Liver (tissue), 9 donors: Measurements from ENCODE around the gene PGGHG. TPM values are rescaled to one million over a fixed set of nuclear protein-coding genes. Genes with fewer than 3 reads are reported as not detected.

Experiments used
- DNase-seq: peaks from one replicate; pipeline ENCODE4 v3.0.0-alpha.2; 2017; ENCODE audit warnings: low spot score
- H3K27ac ChIP-seq, 2 donors: one replicate each; pipeline ENCODE4 v1.7.0; 2013; ENCODE audit warnings: inconsistent platforms in 2 of 2, low read length in 2 of 2, control low read depth in 1 of 2, low read depth in 1 of 2, mild to moderate bottlenecking in 1 of 2
- H3K27me3 ChIP-seq, 4 donors: one replicate each; pipeline versions ENCODE4 v1.6.1 to v1.7.0; 2013; ENCODE audit warnings: low read length in 3 of 4, inconsistent platforms in 1 of 4, mild to moderate bottlenecking in 1 of 4, moderate library complexity in 1 of 4; ENCODE audit not compliant: control insufficient read depth in 4 of 4, insufficient read depth in 4 of 4
- H3K36me3 ChIP-seq, 4 donors: one replicate each; pipeline versions ENCODE4 v1.6.1 to v1.7.0; 2013; ENCODE audit warnings: low read length in 3 of 4, mild to moderate bottlenecking in 3 of 4, low read depth in 1 of 4, moderate library complexity in 1 of 4; ENCODE audit not compliant: control insufficient read depth in 4 of 4, insufficient read depth in 3 of 4
- H3K4me1 ChIP-seq, 4 donors: one replicate each; pipeline versions ENCODE4 v1.6.1 to v1.7.0; 2013; ENCODE audit warnings: low read length in 3 of 4, mild to moderate bottlenecking in 3 of 4, moderate library complexity in 1 of 4; ENCODE audit not compliant: control insufficient read depth in 4 of 4, insufficient read depth in 4 of 4
- H3K4me3 ChIP-seq, 3 donors: one replicate each; pipeline versions ENCODE4 v1.6.1 to v1.7.0; 2013; ENCODE audit warnings: low read length in 3 of 3, control low read depth in 1 of 3, low read depth in 1 of 3, mild to moderate bottlenecking in 1 of 3
- H3K9ac ChIP-seq, 2 donors: one replicate each; pipeline ENCODE4 v1.7.0; 2013; ENCODE audit warnings: low read length in 2 of 2, mild to moderate bottlenecking in 2 of 2, moderate library complexity in 2 of 2, control low read depth in 1 of 2, low read depth in 1 of 2
- H3K9me3 ChIP-seq, 4 donors: one replicate each; pipeline versions ENCODE4 v1.6.1 to v1.7.0; 2013; ENCODE audit warnings: low read length in 3 of 4; ENCODE audit not compliant: control insufficient read depth in 4 of 4
- EGR1 ChIP-seq, 2 donors: IDR thresholded peaks; 2 replicates each; pipeline ENCODE4 v1.6.1; 2016 to 2018; ENCODE audit warnings: antibody characterized with exemption in 2 of 2, low read depth in 2 of 2
- FOXA1 ChIP-seq: IDR thresholded peaks from 2 replicates; pipeline ENCODE4 v1.6.1; 2016; ENCODE audit warnings: antibody characterized with exemption
- GABPA ChIP-seq, 2 donors: IDR thresholded peaks in 1 of 2; conservative IDR thresholded peaks in 1 of 2; 2 replicates each; pipeline ENCODE4 v1.6.1; 2016; ENCODE audit warnings: antibody characterized with exemption in 2 of 2, mild to moderate bottlenecking in 1 of 2, moderate library complexity in 1 of 2
- HNF4A ChIP-seq, 2 donors: conservative IDR thresholded peaks; 2 replicates each; pipeline ENCODE4 v1.6.1; 2016; ENCODE audit warnings: antibody characterized with exemption in 2 of 2, mild to moderate bottlenecking in 2 of 2
- HNF4G ChIP-seq: IDR thresholded peaks from 2 replicates; pipeline ENCODE4 v1.6.1; 2016; ENCODE audit warnings: antibody characterized with exemption
- JUND ChIP-seq, 2 donors: IDR thresholded peaks; 2 replicates each; pipeline ENCODE4 v1.6.1; 2016; ENCODE audit warnings: antibody characterized with exemption in 2 of 2
- NR2F2 ChIP-seq: IDR thresholded peaks from 2 replicates; pipeline ENCODE4 v1.6.1; 2016; ENCODE audit warnings: antibody characterized with exemption
- RAD21 ChIP-seq, 2 donors: IDR thresholded peaks; 2 replicates each; pipeline ENCODE4 v1.6.1; 2016; ENCODE audit warnings: antibody characterized with exemption in 2 of 2, mild to moderate bottlenecking in 2 of 2
- RXRA ChIP-seq, 2 donors: IDR thresholded peaks; 2 replicates each; pipeline ENCODE4 v1.6.1; 2017 to 2018; ENCODE audit warnings: antibody characterized with exemption in 2 of 2, mild to moderate bottlenecking in 1 of 2
- SP1 ChIP-seq: IDR thresholded peaks from 2 replicates; pipeline ENCODE4 v1.6.1; 2018; ENCODE audit warnings: antibody characterized with exemption, mild to moderate bottlenecking
- TAF1 ChIP-seq: conservative IDR thresholded peaks from 2 replicates; pipeline ENCODE4 v1.6.1; 2016; ENCODE audit warnings: antibody characterized with exemption, mild to moderate bottlenecking
- YY1 ChIP-seq: IDR thresholded peaks from 2 replicates; pipeline ENCODE4 v1.6.1; 2016; ENCODE audit warnings: antibody characterized with exemption, mild to moderate bottlenecking
- WGBS: extraction: QIAGEN DNeasy Blood & Tissue Kit; methylation state at CpG from one replicate; pipeline ENCODE4 v1.1.7; 2013; 5-methylcytosine and 5-hydroxymethylcytosine counted together
- polyA plus RNA-seq, 2 donors: library from polyadenylated mRNA; stranded (reverse) in 1 of 2; unstranded in 1 of 2; fragments of 200-250 nt in 1 of 2; fragments of >200 nt in 1 of 2; fragmentation: Nextera tagmentation in 1 of 2; extraction: Ambion mirVana in 1 of 2; gene quantifications; one replicate each; pipeline versions ENCODE4 v1.2.1 to v1.2.3, GENCODE V29; 2013 to 2015
- total RNA-seq, 2 donors: library from RNA; depleted of rRNA; stranded (reverse); fragments of >200 nt; gene quantifications; one replicate each; pipeline ENCODE4 v1.2.3, GENCODE V29; 2014
- TF ChIP-seq, protein P1 (sequence below): IDR thresholded peaks from 2 replicates; pipeline ENCODE4 v1.6.1; 2016; ENCODE audit warnings: antibody characterized with exemption, mild to moderate bottlenecking
- TF ChIP-seq, protein P2 (sequence below): IDR thresholded peaks from 2 replicates; pipeline ENCODE4 v1.6.1; 2016; ENCODE audit warnings: antibody characterized with exemption
- TF ChIP-seq, protein P3 (sequence below): IDR thresholded peaks from 2 replicates; pipeline ENCODE4 v1.6.1; 2016; ENCODE audit warnings: antibody characterized with exemption
- TF ChIP-seq, protein P4 (sequence below): IDR thresholded peaks from 2 replicates; pipeline ENCODE4 v1.6.1; 2016; ENCODE audit warnings: antibody characterized with exemption
- TF ChIP-seq, protein P5 (sequence below): fragments of 150-350 bp; IDR thresholded peaks from 2 replicates; pipeline ENCODE4 v1.5.1; 2017; ENCODE audit warnings: improper control_type of control experiment, low read depth, low read length; ENCODE audit not compliant: missing input control
- donor health status: healthy.
- donor health status: healthy.
- donor health status: healthy.
- donor health status: healthy.
- donor health status: healthy.

PGGHG gene
- total and polyA plus RNA-seq, 4 donors, result 1.3 to 11.4 (median 7.5) TPM

DNA sequence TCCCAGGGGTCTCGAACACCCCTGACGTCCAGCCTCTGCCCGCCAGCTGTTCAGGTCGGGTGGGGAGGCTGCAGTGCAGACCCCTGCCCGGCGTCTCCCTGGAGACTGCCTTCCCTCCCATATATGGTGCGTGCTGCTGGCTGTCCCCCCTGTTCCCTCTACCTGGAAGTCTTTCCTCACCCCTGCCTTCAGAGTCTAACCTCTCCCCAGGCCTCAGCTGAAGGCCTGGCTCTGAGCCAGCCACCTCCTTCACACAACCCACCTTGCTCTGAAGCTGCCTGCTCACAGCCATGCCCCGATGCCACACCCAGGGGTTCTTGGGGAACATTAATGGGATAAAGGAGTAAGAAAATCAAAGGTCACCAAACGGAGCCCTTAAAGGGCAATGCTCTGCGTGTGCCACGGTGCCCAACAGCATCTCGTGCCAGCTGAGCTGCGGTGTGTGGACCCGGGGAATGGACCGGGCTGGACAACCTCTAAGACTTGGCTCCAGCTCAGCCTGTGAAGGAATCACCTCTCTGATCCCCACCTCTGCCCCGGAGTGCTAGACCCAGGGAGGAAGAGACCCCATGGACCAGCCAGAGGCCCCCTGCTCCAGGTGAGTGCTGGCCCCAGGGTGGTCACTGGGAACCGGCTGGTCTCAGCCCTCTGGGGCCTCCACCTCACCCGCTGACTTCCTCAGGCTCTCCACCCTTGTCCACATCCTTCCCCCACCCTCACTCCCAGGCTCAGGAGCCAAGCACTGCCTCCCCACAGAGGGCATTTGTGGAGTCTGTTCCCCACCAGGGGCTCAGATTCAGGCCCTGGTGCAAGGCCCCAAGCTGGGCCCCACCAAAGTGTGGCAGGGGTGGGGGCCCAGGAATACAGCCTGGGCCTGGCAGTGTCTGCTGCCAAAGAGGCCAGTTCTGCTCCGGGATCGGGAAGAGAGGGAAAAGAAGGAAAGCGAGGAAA is 10.7 kb upstream of the PGGHG start, which contains the start of gene NLRP6:
NLRP6 (plus strand) TSS at position 407 of the 951 bp plus-strand sequence; CDS start at position 570, 163 bp downstream.
- WGBS, result 73% methylated on average over 21 of the region's 21 CpGs
- Histone ChIP-seq H3K27ac (no peak within 1 kb of the TSS), H3K4me1 (peaks cover 12 to 43% (median 30%) of the 10 kb centered on the region in 4 donors), H3K27me3 (no peaks in the 10 kb centered on the region), H3K36me3 (no peaks in the 10 kb centered on the region), H3K4me3 (peak within 1 kb of the TSS; percentile 56 to 65 (median 61)), H3K9me3 (no peaks in the 10 kb centered on the region), H3K9ac (no peak within 1 kb of the TSS)
- TF ChIP-seq JUND (IDR thresholded peaks at IDR 0.05) (no peak), EGR1 (IDR thresholded peaks at IDR 0.05; ENCODE audit: low read depth in 2 of 2) (no peak), SP1 (no peak), GABPA (IDR thresholded peaks at IDR 0.05 in 1 of 2, conservative IDR thresholded peaks at IDR 0.05 in 1 of 2) (no peak), TAF1 (no peak), RAD21 (IDR thresholded peaks at IDR 0.05) (no peak), HNF4A (conservative IDR thresholded peaks at IDR 0.05) (no peak)
- TF ChIP-seq, protein P1, sequence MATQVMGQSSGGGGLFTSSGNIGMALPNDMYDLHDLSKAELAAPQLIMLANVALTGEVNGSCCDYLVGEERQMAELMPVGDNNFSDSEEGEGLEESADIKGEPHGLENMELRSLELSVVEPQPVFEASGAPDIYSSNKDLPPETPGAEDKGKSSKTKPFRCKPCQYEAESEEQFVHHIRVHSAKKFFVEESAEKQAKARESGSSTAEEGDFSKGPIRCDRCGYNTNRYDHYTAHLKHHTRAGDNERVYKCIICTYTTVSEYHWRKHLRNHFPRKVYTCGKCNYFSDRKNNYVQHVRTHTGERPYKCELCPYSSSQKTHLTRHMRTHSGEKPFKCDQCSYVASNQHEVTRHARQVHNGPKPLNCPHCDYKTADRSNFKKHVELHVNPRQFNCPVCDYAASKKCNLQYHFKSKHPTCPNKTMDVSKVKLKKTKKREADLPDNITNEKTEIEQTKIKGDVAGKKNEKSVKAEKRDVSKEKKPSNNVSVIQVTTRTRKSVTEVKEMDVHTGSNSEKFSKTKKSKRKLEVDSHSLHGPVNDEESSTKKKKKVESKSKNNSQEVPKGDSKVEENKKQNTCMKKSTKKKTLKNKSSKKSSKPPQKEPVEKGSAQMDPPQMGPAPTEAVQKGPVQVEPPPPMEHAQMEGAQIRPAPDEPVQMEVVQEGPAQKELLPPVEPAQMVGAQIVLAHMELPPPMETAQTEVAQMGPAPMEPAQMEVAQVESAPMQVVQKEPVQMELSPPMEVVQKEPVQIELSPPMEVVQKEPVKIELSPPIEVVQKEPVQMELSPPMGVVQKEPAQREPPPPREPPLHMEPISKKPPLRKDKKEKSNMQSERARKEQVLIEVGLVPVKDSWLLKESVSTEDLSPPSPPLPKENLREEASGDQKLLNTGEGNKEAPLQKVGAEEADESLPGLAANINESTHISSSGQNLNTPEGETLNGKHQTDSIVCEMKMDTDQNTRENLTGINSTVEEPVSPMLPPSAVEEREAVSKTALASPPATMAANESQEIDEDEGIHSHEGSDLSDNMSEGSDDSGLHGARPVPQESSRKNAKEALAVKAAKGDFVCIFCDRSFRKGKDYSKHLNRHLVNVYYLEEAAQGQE, result no peak
- no peak for DNase-seq

DNA sequence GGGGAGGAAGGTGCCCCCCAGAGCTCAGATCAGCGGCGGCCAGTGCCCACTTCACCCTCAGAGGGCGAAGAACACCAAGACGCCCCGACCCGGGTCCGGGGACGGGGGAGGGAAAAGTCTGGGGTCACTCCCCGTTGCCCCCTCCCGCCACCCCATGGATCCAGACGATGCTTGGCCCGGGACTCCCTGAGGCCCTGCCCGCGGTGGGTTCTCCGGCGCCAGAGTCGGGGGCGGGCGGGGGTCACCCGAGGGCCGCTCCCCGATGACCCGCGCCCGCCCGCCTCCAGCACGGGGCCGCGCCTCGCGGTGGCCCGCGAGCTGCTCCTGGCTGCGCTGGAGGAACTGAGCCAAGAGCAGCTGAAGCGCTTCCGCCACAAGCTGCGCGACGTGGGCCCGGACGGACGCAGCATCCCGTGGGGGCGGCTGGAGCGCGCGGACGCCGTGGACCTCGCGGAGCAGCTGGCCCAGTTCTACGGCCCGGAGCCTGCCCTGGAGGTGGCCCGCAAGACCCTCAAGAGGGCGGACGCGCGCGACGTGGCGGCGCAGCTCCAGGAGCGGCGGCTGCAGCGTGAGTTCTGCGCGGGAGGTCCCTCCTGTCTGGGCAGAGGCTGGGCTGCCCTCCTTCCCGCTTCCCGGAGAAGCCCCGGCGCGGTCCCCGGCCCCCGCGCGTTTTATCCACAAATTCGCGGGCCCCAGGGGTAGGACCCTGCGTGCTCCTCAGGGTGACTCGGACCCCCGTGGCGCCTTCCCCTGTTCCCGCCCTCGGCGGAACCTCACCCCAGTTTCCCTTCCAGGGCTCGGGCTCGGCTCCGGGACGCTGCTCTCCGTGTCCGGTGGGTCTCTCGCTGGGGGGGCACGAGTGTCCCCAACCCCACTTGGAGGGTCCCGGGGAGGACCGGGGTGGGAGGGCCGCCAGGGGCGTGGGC is 9.6 kb upstream of the PGGHG start:
- H3K27ac ChIP-seq, result peak overlapping the region; percentile 68 to 72
- 13% methylated on average over 97 of the region's 97 CpGs for WGBS
- no peaks in the 10 kb centered on the region for H3K27me3 ChIP-seq
- no peak for TF ChIP-seq EGR1 (IDR thresholded peaks at IDR 0.05; ENCODE audit: low read depth in 2 of 2)
- TF ChIP-seq, protein P2, sequence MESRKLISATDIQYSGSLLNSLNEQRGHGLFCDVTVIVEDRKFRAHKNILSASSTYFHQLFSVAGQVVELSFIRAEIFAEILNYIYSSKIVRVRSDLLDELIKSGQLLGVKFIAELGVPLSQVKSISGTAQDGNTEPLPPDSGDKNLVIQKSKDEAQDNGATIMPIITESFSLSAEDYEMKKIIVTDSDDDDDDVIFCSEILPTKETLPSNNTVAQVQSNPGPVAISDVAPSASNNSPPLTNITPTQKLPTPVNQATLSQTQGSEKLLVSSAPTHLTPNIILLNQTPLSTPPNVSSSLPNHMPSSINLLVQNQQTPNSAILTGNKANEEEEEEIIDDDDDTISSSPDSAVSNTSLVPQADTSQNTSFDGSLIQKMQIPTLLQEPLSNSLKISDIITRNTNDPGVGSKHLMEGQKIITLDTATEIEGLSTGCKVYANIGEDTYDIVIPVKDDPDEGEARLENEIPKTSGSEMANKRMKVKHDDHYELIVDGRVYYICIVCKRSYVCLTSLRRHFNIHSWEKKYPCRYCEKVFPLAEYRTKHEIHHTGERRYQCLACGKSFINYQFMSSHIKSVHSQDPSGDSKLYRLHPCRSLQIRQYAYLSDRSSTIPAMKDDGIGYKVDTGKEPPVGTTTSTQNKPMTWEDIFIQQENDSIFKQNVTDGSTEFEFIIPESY, result no peak
- TF ChIP-seq FOXA1, result no peak
- TF ChIP-seq, protein P3, sequence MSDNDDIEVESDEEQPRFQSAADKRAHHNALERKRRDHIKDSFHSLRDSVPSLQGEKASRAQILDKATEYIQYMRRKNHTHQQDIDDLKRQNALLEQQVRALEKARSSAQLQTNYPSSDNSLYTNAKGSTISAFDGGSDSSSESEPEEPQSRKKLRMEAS, result no peak
- no peak for TF ChIP-seq RXRA (IDR thresholded peaks at IDR 0.05)
- TF ChIP-seq, protein P4, sequence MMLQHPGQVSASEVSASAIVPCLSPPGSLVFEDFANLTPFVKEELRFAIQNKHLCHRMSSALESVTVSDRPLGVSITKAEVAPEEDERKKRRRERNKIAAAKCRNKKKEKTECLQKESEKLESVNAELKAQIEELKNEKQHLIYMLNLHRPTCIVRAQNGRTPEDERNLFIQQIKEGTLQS, result no peak
- TF ChIP-seq, protein P5, sequence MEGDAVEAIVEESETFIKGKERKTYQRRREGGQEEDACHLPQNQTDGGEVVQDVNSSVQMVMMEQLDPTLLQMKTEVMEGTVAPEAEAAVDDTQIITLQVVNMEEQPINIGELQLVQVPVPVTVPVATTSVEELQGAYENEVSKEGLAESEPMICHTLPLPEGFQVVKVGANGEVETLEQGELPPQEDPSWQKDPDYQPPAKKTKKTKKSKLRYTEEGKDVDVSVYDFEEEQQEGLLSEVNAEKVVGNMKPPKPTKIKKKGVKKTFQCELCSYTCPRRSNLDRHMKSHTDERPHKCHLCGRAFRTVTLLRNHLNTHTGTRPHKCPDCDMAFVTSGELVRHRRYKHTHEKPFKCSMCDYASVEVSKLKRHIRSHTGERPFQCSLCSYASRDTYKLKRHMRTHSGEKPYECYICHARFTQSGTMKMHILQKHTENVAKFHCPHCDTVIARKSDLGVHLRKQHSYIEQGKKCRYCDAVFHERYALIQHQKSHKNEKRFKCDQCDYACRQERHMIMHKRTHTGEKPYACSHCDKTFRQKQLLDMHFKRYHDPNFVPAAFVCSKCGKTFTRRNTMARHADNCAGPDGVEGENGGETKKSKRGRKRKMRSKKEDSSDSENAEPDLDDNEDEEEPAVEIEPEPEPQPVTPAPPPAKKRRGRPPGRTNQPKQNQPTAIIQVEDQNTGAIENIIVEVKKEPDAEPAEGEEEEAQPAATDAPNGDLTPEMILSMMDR, result no peak
- no peak for TF ChIP-seq RAD21 (IDR thresholded peaks at IDR 0.05)
- TF ChIP-seq GABPA (IDR thresholded peaks at IDR 0.05 in 1 of 2, conservative IDR thresholded peaks at IDR 0.05 in 1 of 2), result no peak
- no peak for TF ChIP-seq SP1
- TF ChIP-seq YY1, result no peak
- no peak for TF ChIP-seq TAF1
- TF ChIP-seq NR2F2, result no peak
- no peak for TF ChIP-seq HNF4G

More for the DNA sequence above, 9.6 kb upstream of the PGGHG start:
- Histone ChIP-seq H3K36me3 (no peaks in the 10 kb centered on the region), H3K4me3 (peak overlapping the region; percentile 56 to 65 (median 61)), H3K9ac (peak overlapping the region in 1 of 2 donors; percentile 52), H3K9me3 (no peaks in the 10 kb centered on the region), H3K4me1 (peaks cover 12 to 43% (median 30%) of the 10 kb centered on the region in 4 donors)
- DNase-seq, result no peak
